G401.6 (cell line): Measurements from ENCODE around the gene PTPRN2.

Experiments
- FAIRE-seq: peaks from 2 replicates; lab custom pipeline; 2012; peaks lifted over from hg19 to GRCh38; lab: Jason Lieb, UNC

Gene PTPRN2

GRCh38 chr7:158602905-158603772 lies 15.5 kb upstream of the PTPRN2 start:
- no peak for FAIRE-seq

- no peak for FAIRE-seq
Measured at GRCh38 chr7:158602041-158602440, 14.4 kb upstream of the PTPRN2 start.

GRCh38 chr7:158601090-158601489 lies 13.5 kb upstream of the PTPRN2 start:
- FAIRE-seq = no peak

GRCh38 chr7:158596745-158597144 lies 9.1 kb upstream of the PTPRN2 start:
- no peak for FAIRE-seq

- FAIRE-seq = no peak
Measured at GRCh38 chr7:158596309-158596708, 8.7 kb upstream of the PTPRN2 start.

GRCh38 chr7:158595068-158595467 lies 7.4 kb upstream of the PTPRN2 start:
- no peak for FAIRE-seq

- FAIRE-seq = no peak
Measured at GRCh38 chr7:158592541-158592940, 4.9 kb upstream of the PTPRN2 start.

- no peak for FAIRE-seq
Measured at GRCh38 chr7:158591944-158592343, 4.3 kb upstream of the PTPRN2 start.

GRCh38 chr7:158590181-158590530 lies 2.5 kb upstream of the PTPRN2 start:
- no peak for FAIRE-seq

- FAIRE-seq = no peak
Measured at GRCh38 chr7:158589653-158590052, 2.0 kb upstream of the PTPRN2 start.

GRCh38 chr7:158588878-158589442 lies 1.3 kb upstream of the PTPRN2 start:
- no peak for FAIRE-seq

GRCh38 chr7:158588085-158588877 lies 658 bp upstream of the PTPRN2 start:
- no peak for FAIRE-seq

GRCh38 chr7:158586499-158587161 lies 993 bp downstream of the PTPRN2 start:
- no peak for FAIRE-seq

- no peak for FAIRE-seq
Measured at GRCh38 chr7:158585721-158586498, 1.7 kb downstream of the PTPRN2 start.

- FAIRE-seq = no peak
Measured at GRCh38 chr7:158584407-158584806, 3.2 kb downstream of the PTPRN2 start.

- no peak for FAIRE-seq
Measured at GRCh38 chr7:158583810-158584209, 3.8 kb downstream of the PTPRN2 start.

- no peak for FAIRE-seq
Measured at GRCh38 chr7:158583143-158583542, 4.5 kb downstream of the PTPRN2 start.

GRCh38 chr7:158582089-158582456 lies 5.5 kb downstream of the PTPRN2 start:
- FAIRE-seq = no peak

- no peak for FAIRE-seq
Measured at GRCh38 chr7:158581440-158582088, 6.1 kb downstream of the PTPRN2 start.

GRCh38 chr7:158579662-158580646 lies 7.7 kb downstream of the PTPRN2 start:
- FAIRE-seq = no peak
